ENCODE results near the gene DHH. TPM values are rescaled to one million over a fixed set of nuclear protein-coding genes. Genes with fewer than 3 reads are reported as not detected.

DHH gene
- polyA plus RNA-seq (2012; ENCODE audit: insufficient read length, low read depth), result not detected

DNA sequence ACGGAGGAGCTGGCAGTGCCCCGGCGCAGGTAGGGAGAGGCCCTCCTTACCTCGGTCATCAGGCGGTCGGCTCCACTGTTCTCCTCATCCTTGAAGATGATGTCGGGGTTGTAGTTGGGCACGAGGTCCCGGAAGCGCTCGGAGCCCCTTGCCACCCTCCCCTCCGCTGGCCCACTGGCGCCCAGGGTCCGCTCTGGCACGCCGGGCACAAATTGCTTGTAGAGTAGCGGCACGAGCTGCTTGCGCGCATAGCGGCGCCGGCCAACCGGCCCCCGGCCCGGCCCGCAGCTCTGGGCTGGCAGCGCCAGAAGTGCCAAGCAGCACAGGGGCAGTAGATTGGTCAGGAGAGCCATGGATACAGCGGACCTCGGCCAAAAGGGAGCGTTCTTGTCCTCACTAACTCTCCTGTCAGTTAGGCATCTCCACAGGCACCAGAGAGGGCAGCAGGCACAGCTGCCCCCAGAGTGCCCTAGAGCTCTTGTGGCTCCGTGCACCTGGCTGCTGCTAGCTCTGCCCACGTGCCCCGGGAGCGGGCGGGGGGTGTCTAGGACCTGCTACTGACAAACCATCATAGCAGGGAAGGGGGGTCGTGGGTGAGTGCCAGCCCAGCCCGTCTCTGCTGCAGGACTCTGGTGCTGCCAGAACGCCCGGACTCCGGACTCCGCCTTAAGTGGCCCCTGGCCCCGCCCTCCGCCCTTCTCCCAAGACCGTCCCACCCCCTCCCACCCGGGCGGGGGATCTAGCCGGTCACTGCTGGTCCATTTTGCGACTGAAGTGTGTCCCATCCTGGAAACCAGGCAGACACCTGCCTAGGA, at the start of gene DHH:
DHH (minus strand) TSS at position 642 of the 815 bp plus-strand sequence; CDS start at position 353, 289 bp downstream.
- TF ChIP-seq, protein P1, sequence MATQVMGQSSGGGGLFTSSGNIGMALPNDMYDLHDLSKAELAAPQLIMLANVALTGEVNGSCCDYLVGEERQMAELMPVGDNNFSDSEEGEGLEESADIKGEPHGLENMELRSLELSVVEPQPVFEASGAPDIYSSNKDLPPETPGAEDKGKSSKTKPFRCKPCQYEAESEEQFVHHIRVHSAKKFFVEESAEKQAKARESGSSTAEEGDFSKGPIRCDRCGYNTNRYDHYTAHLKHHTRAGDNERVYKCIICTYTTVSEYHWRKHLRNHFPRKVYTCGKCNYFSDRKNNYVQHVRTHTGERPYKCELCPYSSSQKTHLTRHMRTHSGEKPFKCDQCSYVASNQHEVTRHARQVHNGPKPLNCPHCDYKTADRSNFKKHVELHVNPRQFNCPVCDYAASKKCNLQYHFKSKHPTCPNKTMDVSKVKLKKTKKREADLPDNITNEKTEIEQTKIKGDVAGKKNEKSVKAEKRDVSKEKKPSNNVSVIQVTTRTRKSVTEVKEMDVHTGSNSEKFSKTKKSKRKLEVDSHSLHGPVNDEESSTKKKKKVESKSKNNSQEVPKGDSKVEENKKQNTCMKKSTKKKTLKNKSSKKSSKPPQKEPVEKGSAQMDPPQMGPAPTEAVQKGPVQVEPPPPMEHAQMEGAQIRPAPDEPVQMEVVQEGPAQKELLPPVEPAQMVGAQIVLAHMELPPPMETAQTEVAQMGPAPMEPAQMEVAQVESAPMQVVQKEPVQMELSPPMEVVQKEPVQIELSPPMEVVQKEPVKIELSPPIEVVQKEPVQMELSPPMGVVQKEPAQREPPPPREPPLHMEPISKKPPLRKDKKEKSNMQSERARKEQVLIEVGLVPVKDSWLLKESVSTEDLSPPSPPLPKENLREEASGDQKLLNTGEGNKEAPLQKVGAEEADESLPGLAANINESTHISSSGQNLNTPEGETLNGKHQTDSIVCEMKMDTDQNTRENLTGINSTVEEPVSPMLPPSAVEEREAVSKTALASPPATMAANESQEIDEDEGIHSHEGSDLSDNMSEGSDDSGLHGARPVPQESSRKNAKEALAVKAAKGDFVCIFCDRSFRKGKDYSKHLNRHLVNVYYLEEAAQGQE (IDR thresholded peaks at IDR 0.05; ENCODE audit: insufficient read depth in 1 of 2, low read depth in 2 of 2, low read length in 2 of 2), result no peak
- TF ChIP-seq SIN3A (IDR thresholded peaks at IDR 0.05; ENCODE audit: borderline replicate concordance, insufficient read depth, low read length) (no peak), POLR2AphosphoS5 (IDR thresholded peaks at IDR 0.05; ENCODE audit: low read depth, low read length) (no peak), FOXP2 (optimal IDR thresholded peaks at IDR 0.05; ENCODE audit: borderline replicate concordance, extremely low read depth, extremely low read length, insufficient read depth) (no peak), TAF1 (IDR thresholded peaks at IDR 0.05; ENCODE audit: borderline replicate concordance, insufficient read depth, low read length) (no peak)

DNA sequence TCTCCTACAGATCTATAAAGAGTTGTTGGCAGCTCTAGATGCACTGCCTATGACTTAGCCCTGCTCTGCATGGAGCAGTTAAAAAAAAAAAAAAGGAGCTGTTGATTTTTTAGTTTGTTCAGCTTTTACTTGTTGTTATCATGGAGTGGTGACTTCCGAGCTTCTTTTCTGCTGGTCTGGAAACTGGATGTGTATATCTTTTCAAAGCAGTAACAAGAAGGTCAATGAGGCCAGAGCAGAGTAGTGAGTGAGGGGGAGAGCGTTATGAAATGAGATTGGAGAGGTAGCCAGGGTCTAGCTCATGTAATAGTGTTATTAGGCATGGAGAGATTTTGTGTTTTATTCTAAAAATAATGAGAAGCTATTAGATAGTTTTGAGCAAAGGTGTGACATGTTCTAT, 49.8 kb upstream of the DHH start:
- no peak for TF ChIP-seq POLR2AphosphoS5 (IDR thresholded peaks at IDR 0.05; ENCODE audit: low read depth, low read length)

GRCh38 chr12:49138999-49139398, 44.4 kb upstream of the DHH start:
- TF ChIP-seq SIN3A (IDR thresholded peaks at IDR 0.05; ENCODE audit: borderline replicate concordance, insufficient read depth, low read length), result no peak
- TF ChIP-seq FOXP2 (optimal IDR thresholded peaks at IDR 0.05; ENCODE audit: borderline replicate concordance, extremely low read depth, extremely low read length, insufficient read depth), result no peak
- no peak for TF ChIP-seq POLR2AphosphoS5 (IDR thresholded peaks at IDR 0.05; ENCODE audit: low read depth, low read length)

DNA sequence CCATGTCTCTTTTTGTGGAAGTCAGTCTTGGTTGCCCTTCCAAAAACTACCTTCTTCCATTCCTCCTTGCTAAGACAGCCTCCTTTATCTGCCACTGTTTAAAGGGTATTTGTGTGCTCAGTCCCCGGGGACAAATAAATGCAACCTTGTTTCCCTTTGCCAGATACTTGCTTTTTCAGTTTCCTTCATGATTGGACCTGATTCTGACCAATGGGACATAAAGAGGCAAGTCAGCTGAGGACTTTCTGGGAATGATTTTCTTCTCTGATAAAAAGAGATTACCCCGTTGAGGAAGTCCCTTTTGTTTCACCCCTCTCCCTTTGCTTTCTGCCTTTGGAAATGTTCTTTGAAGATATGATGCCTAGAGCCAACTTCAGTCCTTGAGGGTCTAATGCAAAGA, 44.0 kb upstream of the DHH start:
- TF ChIP-seq POLR2AphosphoS5 (IDR thresholded peaks at IDR 0.05; ENCODE audit: low read depth, low read length) (no peak), SIN3A (IDR thresholded peaks at IDR 0.05; ENCODE audit: borderline replicate concordance, insufficient read depth, low read length) (no peak), FOXP2 (optimal IDR thresholded peaks at IDR 0.05; ENCODE audit: borderline replicate concordance, extremely low read depth, extremely low read length, insufficient read depth) (no peak)

DNA sequence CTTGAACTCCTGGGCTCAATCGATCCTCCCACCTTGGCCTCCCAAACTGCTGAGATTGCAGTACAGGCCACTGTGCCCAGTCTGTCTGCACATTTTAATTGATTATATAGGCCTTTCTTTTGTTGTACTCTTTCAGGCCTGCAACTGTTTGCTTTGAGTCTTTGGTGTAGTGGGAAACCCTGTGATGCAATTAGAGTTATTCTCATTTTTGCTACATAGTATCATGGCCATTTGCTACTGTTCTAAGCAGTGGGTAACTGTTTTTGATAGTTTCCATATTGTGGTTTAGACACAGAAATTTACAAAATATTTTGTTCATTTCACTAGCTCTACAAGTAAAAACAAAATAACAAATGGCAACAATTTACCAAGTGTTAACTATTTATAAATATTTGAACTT, 42.9 kb upstream of the DHH start:
- TF ChIP-seq POLR2AphosphoS5 (IDR thresholded peaks at IDR 0.05; ENCODE audit: low read depth, low read length) (no peak), TAF1 (IDR thresholded peaks at IDR 0.05; ENCODE audit: borderline replicate concordance, insufficient read depth, low read length) (no peak), FOXP2 (optimal IDR thresholded peaks at IDR 0.05; ENCODE audit: borderline replicate concordance, extremely low read depth, extremely low read length, insufficient read depth) (no peak), SIN3A (IDR thresholded peaks at IDR 0.05; ENCODE audit: borderline replicate concordance, insufficient read depth, low read length) (no peak)
- TF ChIP-seq, protein P1 (IDR thresholded peaks at IDR 0.05; ENCODE audit: insufficient read depth in 1 of 2, low read depth in 2 of 2, low read length in 2 of 2), result no peak

DNA sequence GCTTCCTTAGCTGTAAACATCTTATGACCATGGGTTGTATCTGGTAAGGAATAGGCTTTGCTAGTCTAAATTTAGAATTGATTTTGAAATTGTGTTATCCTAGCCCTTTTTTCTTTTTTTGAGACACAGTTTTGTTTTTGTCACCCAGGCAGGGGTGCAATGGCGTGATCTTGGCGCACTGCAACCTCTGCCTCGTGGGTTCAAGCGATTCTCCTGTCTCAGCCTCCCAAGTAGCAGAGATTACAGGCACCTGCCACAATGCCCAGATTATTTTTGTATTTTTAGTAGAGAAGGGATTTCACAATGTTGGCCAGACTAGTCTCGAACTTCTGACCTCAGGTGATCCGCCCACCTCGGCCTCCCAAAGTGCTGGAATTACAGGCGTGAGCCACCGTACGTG, 39.0 kb upstream of the DHH start:
- TF ChIP-seq POLR2AphosphoS5 (IDR thresholded peaks at IDR 0.05; ENCODE audit: low read depth, low read length), result no peak
- no peak for TF ChIP-seq TAF1 (IDR thresholded peaks at IDR 0.05; ENCODE audit: borderline replicate concordance, insufficient read depth, low read length)
- TF ChIP-seq FOXP2 (optimal IDR thresholded peaks at IDR 0.05; ENCODE audit: borderline replicate concordance, extremely low read depth, extremely low read length, insufficient read depth), result no peak
- TF ChIP-seq, protein P1 (IDR thresholded peaks at IDR 0.05; ENCODE audit: insufficient read depth in 1 of 2, low read depth in 2 of 2, low read length in 2 of 2), result no peak
- no peak for TF ChIP-seq SIN3A (IDR thresholded peaks at IDR 0.05; ENCODE audit: borderline replicate concordance, insufficient read depth, low read length)

Measured in PFSK-1 (cell line).